HepG2 (cell line): ENCODE data around the gene PTTG1. TPM values are rescaled to one million over a fixed set of nuclear protein-coding genes. Genes with fewer than 3 reads are reported as not detected.

Experiments
- ARID2 ChIP-seq: sonication (generic); formaldehyde crosslinking; IDR thresholded peaks from 2 replicates; pipeline ENCODE4 v1.8.1; 2022; ENCODE audit warnings: mild to moderate bottlenecking, missing genetic modification reagents, borderline replicate concordance
- CENPX ChIP-seq: sonication (generic); formaldehyde crosslinking; IDR thresholded peaks from 2 replicates; pipeline ENCODE4 v1.9.0; 2021; ENCODE audit warnings: mild to moderate bottlenecking, missing genetic modification reagents, moderate library complexity
- CREM ChIP-seq, 2 experiments: sonication (generic) in 1 of 2; formaldehyde crosslinking in 1 of 2; IDR thresholded peaks; 2 replicates each; pipeline versions ENCODE4 v1.4.0 to v1.6.1; 2016 to 2020; ENCODE audit warnings: antibody characterized with exemption in 1 of 2, mild to moderate bottlenecking in 1 of 2, missing genetic modification reagents in 1 of 2
- DNMT1 ChIP-seq: sonication (generic); formaldehyde crosslinking; IDR thresholded peaks from 2 replicates; pipeline ENCODE4 v1.5.1; 2020; ENCODE audit warnings: mild to moderate bottlenecking, missing genetic modification reagents
- ELF3 ChIP-seq: IDR thresholded peaks from 2 replicates; pipeline ENCODE4 v1.6.1; 2016; ENCODE audit warnings: missing genetic modification reagents, missing compliant biosample characterization
- GFI1 ChIP-seq: sonication (generic); formaldehyde crosslinking; IDR thresholded peaks from 2 replicates; pipeline ENCODE4 v1.5.0; 2020; ENCODE audit warnings: missing genetic modification reagents, mild to moderate bottlenecking, borderline replicate concordance
- GZF1 ChIP-seq: sonication (generic); formaldehyde crosslinking; IDR thresholded peaks from 2 replicates; pipeline ENCODE4 v1.5.1; 2020; ENCODE audit warnings: mild to moderate bottlenecking, missing genetic modification reagents
- JDP2 ChIP-seq: sonication (generic); formaldehyde crosslinking; IDR thresholded peaks from 2 replicates; pipeline ENCODE4 v1.8.1; 2022; ENCODE audit warnings: missing genetic modification reagents, borderline replicate concordance
- MAFG ChIP-seq: sonication (generic); formaldehyde crosslinking; IDR thresholded peaks from 2 replicates; pipeline ENCODE4 v1.5.1; 2020; ENCODE audit warnings: mild to moderate bottlenecking, missing genetic modification reagents
- MBD4 ChIP-seq: IDR thresholded peaks from 2 replicates; pipeline ENCODE4 v1.6.1; 2012; ENCODE audit warnings: low read length, inconsistent platforms, borderline replicate concordance
- NFIC ChIP-seq: IDR thresholded peaks from 2 replicates; pipeline ENCODE4 v1.6.1; 2012; ENCODE audit warnings: mild to moderate bottlenecking, low read length, inconsistent platforms
- PCBP1 ChIP-seq: fragments of 200-400 bp; formaldehyde crosslinking; IDR thresholded peaks from 2 replicates; pipeline ENCODE4 v1.6.1; 2017; ENCODE audit warnings: mild to moderate bottlenecking, low read depth, low read length, borderline replicate concordance
- POLR2AphosphoS2 ChIP-seq: IDR thresholded peaks from 2 replicates; pipeline ENCODE4 v1.6.1; 2011; ENCODE audit warnings: low read depth, low read length, improper control_type of control experiment
- REL ChIP-seq: sonication (generic); formaldehyde crosslinking; conservative IDR thresholded peaks from 2 replicates; pipeline ENCODE4 v1.8.0; 2022; ENCODE audit warnings: mild to moderate bottlenecking, missing genetic modification reagents, moderate library complexity
- SALL1 ChIP-seq: sonication (generic); formaldehyde crosslinking; IDR thresholded peaks from 2 replicates; pipeline ENCODE4 v1.8.0; 2022; ENCODE audit warnings: mild to moderate bottlenecking, missing genetic modification reagents
- TBP ChIP-seq: sonication (generic); formaldehyde crosslinking; IDR thresholded peaks from 2 replicates; pipeline ENCODE4 v1.5.0; 2020; ENCODE audit warnings: missing genetic modification reagents
- ZBTB7B ChIP-seq: sonication (generic); formaldehyde crosslinking; IDR thresholded peaks from 2 replicates; pipeline ENCODE4 v1.4.0; 2020; ENCODE audit warnings: missing genetic modification reagents
- ZKSCAN5 ChIP-seq: sonication (generic); formaldehyde crosslinking; IDR thresholded peaks from 2 replicates; pipeline ENCODE4 v1.5.1; 2020; ENCODE audit warnings: mild to moderate bottlenecking, missing genetic modification reagents
- ZNF136 ChIP-seq: sonication (generic); formaldehyde crosslinking; IDR thresholded peaks from 2 replicates; pipeline ENCODE4 v1.8.1; 2022; ENCODE audit warnings: low read depth, mild to moderate bottlenecking, moderate library complexity, missing genetic modification reagents
- ZNF317 ChIP-seq: sonication (generic); formaldehyde crosslinking; IDR thresholded peaks from 2 replicates; pipeline ENCODE4 v1.5.0; 2020; ENCODE audit warnings: mild to moderate bottlenecking, missing genetic modification reagents
- ZNF333 ChIP-seq: sonication (generic); formaldehyde crosslinking; IDR thresholded peaks from 2 replicates; pipeline ENCODE4 v1.4.0; 2020; ENCODE audit warnings: mild to moderate bottlenecking, missing genetic modification reagents, borderline replicate concordance
- ZNF543 ChIP-seq: sonication (generic); formaldehyde crosslinking; IDR thresholded peaks from 2 replicates; pipeline ENCODE4 v1.4.0; 2020; ENCODE audit warnings: mild to moderate bottlenecking, missing genetic modification reagents
- ZNF558 ChIP-seq: sonication (generic); formaldehyde crosslinking; IDR thresholded peaks from 2 replicates; pipeline ENCODE4 v1.9.0; 2022; ENCODE audit warnings: mild to moderate bottlenecking, missing genetic modification reagents, borderline replicate concordance
- ZNF570 ChIP-seq: sonication (generic); formaldehyde crosslinking; IDR thresholded peaks from 2 replicates; pipeline ENCODE4 v1.4.0; 2020; ENCODE audit warnings: mild to moderate bottlenecking, missing genetic modification reagents, borderline replicate concordance
- ZNF773 ChIP-seq: sonication (generic); formaldehyde crosslinking; IDR thresholded peaks from 2 replicates; pipeline ENCODE4 v1.4.0; 2020; ENCODE audit warnings: missing genetic modification reagents, borderline replicate concordance
- polyA plus RNA-seq, 8 experiments: library from polyadenylated mRNA; depleted of rRNA in 3 of 8; stranded (reverse) in 7 of 8; unstranded in 1 of 8; fragments of >200 nt; fragmentation: Illumina TruSeq in 4 of 8; extraction: Trizol in 4 of 8; gene quantifications; 2 replicates each; pipeline versions ENCODE4 v1.2.1 to v1.2.3, GENCODE V29; 2011 to 2016; ENCODE audit warnings: low read depth in 4 of 8, missing spikeins in 1 of 8, mixed read lengths in 1 of 8; ENCODE audit not compliant: insufficient read depth in 1 of 8
- total RNA-seq, 5 experiments: library from RNA; depleted of rRNA; stranded (reverse); fragments of >200 nt; fragmentation: Illumina TruSeq; extraction: Trizol; gene quantifications; 2 replicates each; pipeline ENCODE4 v1.2.3, GENCODE V29; 2016; ENCODE audit warnings: low read depth in 1 of 5
- TF ChIP-seq, protein P1 (sequence below): sonication (generic); formaldehyde crosslinking; conservative IDR thresholded peaks from 2 replicates; pipeline ENCODE4 v1.8.0; 2022; ENCODE audit warnings: mild to moderate bottlenecking, moderate library complexity, missing genetic modification reagents
- TF ChIP-seq, protein P2 (sequence below): sonication (generic); formaldehyde crosslinking; IDR thresholded peaks from 2 replicates; pipeline ENCODE4 v1.5.0; 2020; ENCODE audit warnings: mild to moderate bottlenecking, missing genetic modification reagents
- TF ChIP-seq, protein P3 (sequence below): sonication (generic); formaldehyde crosslinking; IDR thresholded peaks from 2 replicates; pipeline ENCODE4 v1.8.0; 2022; ENCODE audit warnings: missing genetic modification reagents, low read depth, mild to moderate bottlenecking, borderline replicate concordance

The PTTG1 gene
- total and polyA plus RNA-seq, 2 of the 13 experiments (the other 11 are each of a cell fraction or from before 2014, with no cell fraction given), result 102 to 161 TPM

GRCh38 chr5:160475864-160476438, 54.3 kb downstream of the PTTG1 start (continued):
- TF ChIP-seq MBD4 (peak; percentile 58; the same call in 1 of the 2 replicates), ZNF558 (no peak), CENPX (CRISPR knock-in tag) (no peak), REL (CRISPR knock-in tag) (no peak), MAFG (no peak), ZKSCAN5 (CRISPR knock-in tag) (no peak), ARID2 (CRISPR knock-in tag) (peak; percentile 81), GFI1 (CRISPR knock-in tag) (peak; percentile 80), ZBTB7B (CRISPR knock-in tag) (peak; percentile 71; the same call in 1 of the 2 replicates), ZNF543 (CRISPR knock-in tag) (no peak), JDP2 (CRISPR knock-in tag) (no peak), CREM (IDR thresholded peaks at IDR 0.05) (peak; percentile 88), CREM (CRISPR knock-in tag; IDR thresholded peaks at IDR 0.05) (no peak), ZNF333 (CRISPR knock-in tag) (no peak), ZNF570 (CRISPR knock-in tag) (no peak), ELF3 (CRISPR knock-in tag) (peak; percentile 98), PCBP1 (no peak), ZNF136 (CRISPR knock-in tag) (peak; percentile 77; the same call in 1 of the 2 replicates), POLR2AphosphoS2 (no peak), ZNF317 (no peak), SALL1 (CRISPR knock-in tag) (peak; percentile 94), TBP (CRISPR knock-in tag) (no peak), GZF1 (CRISPR knock-in tag) (no peak), DNMT1 (CRISPR knock-in tag) (no peak), NFIC (peak; percentile 86), ZNF773 (CRISPR knock-in tag) (no peak)
- TF ChIP-seq, protein P1, sequence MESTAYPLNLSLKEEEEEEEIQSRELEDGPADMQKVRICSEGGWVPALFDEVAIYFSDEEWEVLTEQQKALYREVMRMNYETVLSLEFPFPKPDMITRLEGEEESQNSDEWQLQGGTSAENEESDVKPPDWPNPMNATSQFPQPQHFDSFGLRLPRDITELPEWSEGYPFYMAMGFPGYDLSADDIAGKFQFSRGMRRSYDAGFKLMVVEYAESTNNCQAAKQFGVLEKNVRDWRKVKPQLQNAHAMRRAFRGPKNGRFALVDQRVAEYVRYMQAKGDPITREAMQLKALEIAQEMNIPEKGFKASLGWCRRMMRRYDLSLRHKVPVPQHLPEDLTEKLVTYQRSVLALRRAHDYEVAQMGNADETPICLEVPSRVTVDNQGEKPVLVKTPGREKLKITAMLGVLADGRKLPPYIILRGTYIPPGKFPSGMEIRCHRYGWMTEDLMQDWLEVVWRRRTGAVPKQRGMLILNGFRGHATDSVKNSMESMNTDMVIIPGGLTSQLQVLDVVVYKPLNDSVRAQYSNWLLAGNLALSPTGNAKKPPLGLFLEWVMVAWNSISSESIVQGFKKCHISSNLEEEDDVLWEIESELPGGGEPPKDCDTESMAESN (CRISPR knock-in tag), result peak; percentile 57; the same call in 1 of the 2 replicates
- TF ChIP-seq, protein P2, sequence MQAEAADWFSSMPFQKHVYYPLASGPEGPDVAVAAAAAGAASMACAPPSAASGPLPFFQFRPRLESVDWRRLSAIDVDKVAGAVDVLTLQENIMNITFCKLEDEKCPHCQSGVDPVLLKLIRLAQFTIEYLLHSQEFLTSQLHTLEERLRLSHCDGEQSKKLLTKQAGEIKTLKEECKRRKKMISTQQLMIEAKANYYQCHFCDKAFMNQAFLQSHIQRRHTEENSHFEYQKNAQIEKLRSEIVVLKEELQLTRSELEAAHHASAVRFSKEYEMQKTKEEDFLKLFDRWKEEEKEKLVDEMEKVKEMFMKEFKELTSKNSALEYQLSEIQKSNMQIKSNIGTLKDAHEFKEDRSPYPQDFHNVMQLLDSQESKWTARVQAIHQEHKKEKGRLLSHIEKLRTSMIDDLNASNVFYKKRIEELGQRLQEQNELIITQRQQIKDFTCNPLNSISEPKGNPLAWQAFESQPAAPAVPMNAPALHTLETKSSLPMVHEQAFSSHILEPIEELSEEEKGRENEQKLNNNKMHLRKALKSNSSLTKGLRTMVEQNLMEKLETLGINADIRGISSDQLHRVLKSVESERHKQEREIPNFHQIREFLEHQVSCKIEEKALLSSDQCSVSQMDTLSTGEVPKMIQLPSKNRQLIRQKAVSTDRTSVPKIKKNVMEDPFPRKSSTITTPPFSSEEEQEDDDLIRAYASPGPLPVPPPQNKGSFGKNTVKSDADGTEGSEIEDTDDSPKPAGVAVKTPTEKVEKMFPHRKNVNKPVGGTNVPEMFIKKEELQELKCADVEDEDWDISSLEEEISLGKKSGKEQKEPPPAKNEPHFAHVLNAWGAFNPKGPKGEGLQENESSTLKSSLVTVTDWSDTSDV (CRISPR knock-in tag), result no peak
- TF ChIP-seq, protein P3, sequence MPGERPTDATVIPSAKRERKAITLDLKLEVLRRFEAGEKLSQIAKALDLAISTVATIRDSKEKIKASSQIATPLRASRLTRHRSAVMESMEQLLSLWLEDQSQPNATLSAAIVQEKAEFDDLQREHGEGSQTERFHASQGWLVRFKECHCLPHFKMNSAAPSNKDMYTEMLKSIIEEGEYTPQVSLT (CRISPR knock-in tag), result no peak
